ENCODE data around the gene EID2B.
A peak's percentile ranks its signal among the peaks of the same experiment; 100 is the strongest.

The EID2B gene

GRCh38 chr19:39532233-39533002 lies at the start of gene EID2B:
Gene EID2B, minus strand, starts transcription at chr19:39532852. Its CDS starts 50 bp downstream, at chr19:39532802.
- peak; percentile 98 for DNase-seq

GRCh38 chr19:39582442-39582841 lies 49.8 kb upstream of the EID2B start:
- DNase-seq, result no peak

- no peak for DNase-seq
These were observed 36.0 kb upstream of the EID2B start for GRCh38 chr19:39568604-39569003.

- no peak for DNase-seq
These were observed 33.4 kb upstream of the EID2B start for GRCh38 chr19:39566064-39566463.

GRCh38 chr19:39563408-39563807 lies 30.8 kb upstream of the EID2B start:
- no peak for DNase-seq

- DNase-seq, result no peak
These were observed 26.0 kb upstream of the EID2B start for GRCh38 chr19:39558624-39559117.

- DNase-seq, result no peak
These were observed 25.4 kb upstream of the EID2B start for GRCh38 chr19:39557811-39558623.

- DNase-seq, result no peak
These were observed 23.2 kb upstream of the EID2B start for GRCh38 chr19:39555883-39556282.

- DNase-seq, result no peak
These were observed 22.2 kb upstream of the EID2B start for GRCh38 chr19:39554701-39555311.

- no peak for DNase-seq
These were observed 20.5 kb upstream of the EID2B start for GRCh38 chr19:39553082-39553652.

- no peak for DNase-seq
These were observed 17.5 kb upstream of the EID2B start for GRCh38 chr19:39550197-39550596.

- no peak for DNase-seq
These were observed 13.9 kb upstream of the EID2B start for GRCh38 chr19:39546599-39546998.

- DNase-seq, result no peak
These were observed 12.3 kb upstream of the EID2B start for GRCh38 chr19:39544911-39545310.

GRCh38 chr19:39544226-39544903 lies 11.7 kb upstream of the EID2B start:
- DNase-seq, result no peak

- DNase-seq, result no peak
These were observed 10.8 kb upstream of the EID2B start for GRCh38 chr19:39543477-39543857.

GRCh38 chr19:39542206-39542605 lies 9.6 kb upstream of the EID2B start:
- peak; percentile 13 for DNase-seq

GRCh38 chr19:39540333-39540673 lies 7.7 kb upstream of the EID2B start:
- DNase-seq, result no peak

- peak; percentile 99 for DNase-seq
These were observed 7.1 kb upstream of the EID2B start, which contains the start of gene EID2 for GRCh38 chr19:39539518-39540332. Gene EID2, minus strand, starts transcription at chr19:39540161. Its CDS starts 82 bp downstream, at chr19:39540079.

GRCh38 chr19:39539165-39539517 lies 6.5 kb upstream of the EID2B start:
- DNase-seq, result no peak

- DNase-seq, result no peak
These were observed 1.1 kb upstream of the EID2B start for GRCh38 chr19:39533791-39534190.

- DNase-seq, result no peak
These were observed 406 bp upstream of the EID2B start for GRCh38 chr19:39533003-39533512.

- DNase-seq, result no peak
These were observed 819 bp downstream of the EID2B start for GRCh38 chr19:39531834-39532232.

Measured in activated CD8-positive, alpha-beta memory T cell treated with anti-CD3 and anti-CD28 coated beads, Interleukin-2, amount 50 U/mL, for 48 hours (primary cell).